ENCODE results near the gene CCP110.
A peak's percentile ranks its signal among the peaks of the same experiment; 100 is the strongest.

Gene CCP110

DNA sequence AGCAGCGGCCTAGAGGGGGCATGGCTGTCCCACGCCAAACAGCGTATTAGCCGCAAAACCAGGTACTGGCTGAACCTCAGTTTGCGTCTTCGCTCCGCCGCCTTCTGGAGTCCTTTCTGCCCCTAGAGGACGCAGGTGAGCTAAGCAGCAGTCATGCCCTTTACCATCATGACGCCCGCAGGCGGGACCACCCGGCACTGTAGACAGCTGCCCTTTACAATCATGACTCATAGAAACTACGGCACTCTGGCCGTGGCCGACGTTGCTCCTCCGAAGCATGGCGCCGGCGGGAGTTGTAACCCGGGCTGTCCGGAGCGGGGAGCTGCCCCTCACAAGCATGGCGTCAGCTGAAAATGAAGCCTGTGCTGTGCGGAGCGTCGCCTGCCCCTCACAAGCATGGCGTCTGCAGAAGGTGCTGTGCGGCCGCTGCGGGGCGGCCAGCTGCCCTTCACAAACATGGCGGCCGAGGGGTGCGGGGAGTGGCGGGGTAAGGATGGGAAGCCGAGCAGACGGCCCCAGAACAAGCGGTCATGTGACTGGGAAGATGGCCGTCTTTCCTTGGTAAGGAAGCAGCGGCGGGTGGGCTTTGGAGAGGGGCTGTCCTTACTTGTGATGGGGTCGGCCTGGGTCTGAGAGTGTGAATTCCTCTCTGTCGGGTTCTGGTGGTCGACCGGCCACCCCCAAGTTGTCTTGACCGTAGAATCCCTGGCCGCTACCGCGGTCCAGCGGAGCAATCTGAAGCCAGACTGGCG lies 31.6 kb downstream of the CCP110 start, which contains the start of gene VPS35L:
Gene VPS35L, plus strand, starts transcription at position 518 of the 752 bp plus-strand sequence. Its CDS starts 27 bp downstream, at position 545.
- ATAC-seq (ENCODE audit: low read depth), result peak; percentile 99
- Histone ChIP-seq H3K9me3 (ENCODE audit: severe bottlenecking) (no peaks in the 10 kb centered on the region), H3K4me3 (ENCODE audit: severe bottlenecking) (peak within 1 kb of the TSS; percentile 38), H3K27me3 (ENCODE audit: insufficient read depth, poor library complexity, severe bottlenecking) (no peaks in the 10 kb centered on the region), H3K4me1 (ENCODE audit: insufficient read depth, poor library complexity, severe bottlenecking) (peaks cover 4% of the 10 kb centered on the region), H3K27ac (ENCODE audit: poor library complexity, severe bottlenecking) (peak within 1 kb of the TSS; percentile 31), H3K36me3 (ENCODE audit: low read depth) (peaks cover 17% of the 10 kb centered on the region)
- DNase-seq (ENCODE audit: low spot score), result peak; percentile 96
- TF ChIP-seq, protein P1, sequence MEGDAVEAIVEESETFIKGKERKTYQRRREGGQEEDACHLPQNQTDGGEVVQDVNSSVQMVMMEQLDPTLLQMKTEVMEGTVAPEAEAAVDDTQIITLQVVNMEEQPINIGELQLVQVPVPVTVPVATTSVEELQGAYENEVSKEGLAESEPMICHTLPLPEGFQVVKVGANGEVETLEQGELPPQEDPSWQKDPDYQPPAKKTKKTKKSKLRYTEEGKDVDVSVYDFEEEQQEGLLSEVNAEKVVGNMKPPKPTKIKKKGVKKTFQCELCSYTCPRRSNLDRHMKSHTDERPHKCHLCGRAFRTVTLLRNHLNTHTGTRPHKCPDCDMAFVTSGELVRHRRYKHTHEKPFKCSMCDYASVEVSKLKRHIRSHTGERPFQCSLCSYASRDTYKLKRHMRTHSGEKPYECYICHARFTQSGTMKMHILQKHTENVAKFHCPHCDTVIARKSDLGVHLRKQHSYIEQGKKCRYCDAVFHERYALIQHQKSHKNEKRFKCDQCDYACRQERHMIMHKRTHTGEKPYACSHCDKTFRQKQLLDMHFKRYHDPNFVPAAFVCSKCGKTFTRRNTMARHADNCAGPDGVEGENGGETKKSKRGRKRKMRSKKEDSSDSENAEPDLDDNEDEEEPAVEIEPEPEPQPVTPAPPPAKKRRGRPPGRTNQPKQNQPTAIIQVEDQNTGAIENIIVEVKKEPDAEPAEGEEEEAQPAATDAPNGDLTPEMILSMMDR (IDR thresholded peaks at IDR 0.05; ENCODE audit: poor library complexity, severe bottlenecking), result peak; percentile 88

DNA sequence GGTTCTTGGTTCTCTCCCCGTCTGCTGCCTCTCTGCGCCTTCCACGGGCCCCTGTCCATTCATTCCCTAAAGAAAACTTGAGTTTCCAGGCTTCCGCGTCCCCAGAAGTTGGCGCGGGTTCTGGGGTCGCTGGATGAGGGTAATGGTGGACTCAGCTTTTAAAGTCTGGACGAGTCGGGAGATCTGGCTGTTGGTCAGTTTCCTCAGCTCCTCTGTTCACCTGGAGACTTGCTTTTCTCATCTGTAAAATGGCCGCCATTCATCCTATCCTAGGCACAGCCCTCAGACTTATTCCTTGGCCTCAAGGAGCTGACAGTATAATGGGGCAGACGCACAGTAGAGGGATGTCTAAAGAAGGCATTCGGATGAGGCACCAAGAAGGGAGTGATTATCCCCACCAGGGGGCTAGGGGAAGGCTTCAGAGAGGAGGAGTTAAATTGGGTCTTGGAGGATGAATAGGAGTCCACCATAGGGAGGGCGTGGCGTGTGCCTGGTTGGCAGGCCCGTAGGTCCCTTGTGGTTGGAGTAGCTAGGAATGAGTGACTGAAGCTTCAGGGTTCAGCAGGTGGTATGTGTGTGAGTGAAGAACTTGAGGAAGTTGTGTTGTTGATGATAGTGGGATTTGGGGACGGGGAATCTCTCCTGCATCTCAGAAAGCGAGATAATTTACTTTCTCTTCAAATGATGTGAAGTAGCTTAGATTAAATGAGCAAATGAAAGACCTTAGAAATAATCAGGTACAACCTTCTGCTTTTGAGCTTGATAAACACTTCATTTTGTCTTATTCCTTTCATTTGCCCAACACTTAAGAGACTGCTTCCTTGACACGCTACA lies 32.4 kb downstream of the CCP110 start:
- TF ChIP-seq, protein P1 (IDR thresholded peaks at IDR 0.05; ENCODE audit: poor library complexity, severe bottlenecking), result no peak
- peaks cover 9% of the 10 kb centered on the region; the same call in 1 of the 2 replicates for H3K36me3 ChIP-seq (ENCODE audit: low read depth)
- no peak for ATAC-seq (ENCODE audit: low read depth)
- no peaks in the 10 kb centered on the region for H3K9me3 ChIP-seq (ENCODE audit: severe bottlenecking)
- peak overlapping the region; percentile 31 for H3K27ac ChIP-seq (ENCODE audit: poor library complexity, severe bottlenecking)
- peaks cover 4% of the 10 kb centered on the region for H3K4me1 ChIP-seq (ENCODE audit: insufficient read depth, poor library complexity, severe bottlenecking)
- DNase-seq (ENCODE audit: low spot score), result no peak
- H3K4me3 ChIP-seq (ENCODE audit: severe bottlenecking), result peak overlapping the region; percentile 38
- no peaks in the 10 kb centered on the region for H3K27me3 ChIP-seq (ENCODE audit: insufficient read depth, poor library complexity, severe bottlenecking)

DNA sequence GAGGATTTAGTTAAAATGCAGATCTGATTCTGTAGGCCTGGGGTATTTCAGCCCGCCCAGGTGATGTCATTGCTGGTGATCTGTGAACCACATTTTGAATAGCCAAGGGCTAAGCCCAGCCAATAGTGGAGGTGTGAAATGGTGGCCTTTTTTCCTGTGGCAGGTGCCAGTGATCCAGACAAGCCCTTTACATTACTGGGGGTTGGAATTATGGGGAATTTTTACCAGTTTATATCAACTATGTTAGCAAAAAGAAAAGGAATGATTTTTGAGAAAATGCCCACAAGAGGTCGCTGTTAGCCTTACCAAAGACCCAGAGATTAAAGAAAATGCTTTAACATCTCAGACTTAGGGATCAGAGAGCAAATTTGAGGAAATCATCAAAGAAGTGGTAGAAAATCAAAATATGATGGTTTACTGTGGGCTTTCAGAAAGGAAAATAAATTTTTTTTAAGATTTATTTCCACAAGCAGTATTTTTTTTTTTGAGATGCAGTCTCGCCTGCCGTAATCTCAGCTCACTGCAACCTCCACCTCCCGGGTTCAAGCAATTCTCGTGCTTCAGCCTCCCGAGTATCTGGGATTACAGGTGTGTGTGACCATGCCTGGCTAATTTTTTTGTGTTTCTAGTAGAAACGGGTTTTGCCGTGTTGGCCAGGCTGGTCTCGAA lies 35.6 kb downstream of the CCP110 start:
- H3K36me3 ChIP-seq (ENCODE audit: low read depth), result no peaks in the 10 kb centered on the region
- H3K27me3 ChIP-seq (ENCODE audit: insufficient read depth, poor library complexity, severe bottlenecking), result no peaks in the 10 kb centered on the region

DNA sequence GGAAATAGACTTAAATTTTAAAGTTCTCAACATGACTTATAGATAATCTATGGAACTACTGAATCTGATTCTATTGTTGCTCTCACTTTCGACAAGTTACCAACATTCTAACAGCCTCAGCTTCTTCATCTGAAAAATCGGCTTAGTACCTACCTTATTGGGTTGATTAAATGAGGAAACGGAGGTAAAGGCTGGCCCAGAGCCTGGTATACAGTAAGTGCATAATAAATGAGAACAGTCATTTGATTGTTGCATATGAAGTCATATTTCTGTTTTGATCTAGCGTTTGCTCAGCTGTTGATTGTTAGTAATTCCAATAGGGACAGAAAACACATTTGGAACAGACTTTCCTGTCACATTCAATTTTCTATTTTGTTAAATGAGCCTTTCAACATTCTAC lies 36.3 kb downstream of the CCP110 start:
- no peak for DNase-seq (ENCODE audit: low spot score)
- no peaks in the 10 kb centered on the region for H3K4me1 ChIP-seq (ENCODE audit: insufficient read depth, poor library complexity, severe bottlenecking)
- H3K9me3 ChIP-seq (ENCODE audit: severe bottlenecking), result no peaks in the 10 kb centered on the region
- no peak overlapping the region for H3K4me3 ChIP-seq (ENCODE audit: severe bottlenecking)
- TF ChIP-seq, protein P1 (IDR thresholded peaks at IDR 0.05; ENCODE audit: poor library complexity, severe bottlenecking), result no peak
- no peaks in the 10 kb centered on the region for H3K27me3 ChIP-seq (ENCODE audit: insufficient read depth, poor library complexity, severe bottlenecking)
- ATAC-seq (ENCODE audit: low read depth), result no peak
- H3K36me3 ChIP-seq (ENCODE audit: low read depth), result no peaks in the 10 kb centered on the region
- no peak overlapping the region for H3K27ac ChIP-seq (ENCODE audit: poor library complexity, severe bottlenecking)

More for the DNA sequence above, 35.6 kb downstream of the CCP110 start:
- Histone ChIP-seq H3K4me1 (ENCODE audit: insufficient read depth, poor library complexity, severe bottlenecking) (peaks cover under 1% of the 10 kb centered on the region), H3K4me3 (ENCODE audit: severe bottlenecking) (no peak overlapping the region), H3K9me3 (ENCODE audit: severe bottlenecking) (no peaks in the 10 kb centered on the region), H3K27ac (ENCODE audit: poor library complexity, severe bottlenecking) (no peak overlapping the region)
- DNase-seq (ENCODE audit: low spot score), result no peak
- TF ChIP-seq, protein P1 (IDR thresholded peaks at IDR 0.05; ENCODE audit: poor library complexity, severe bottlenecking), result peak; percentile 80
- no peak for ATAC-seq (ENCODE audit: low read depth)
